AG10803 (cell line): ENCODE measurements around the gene OVCH2.

ENCODE experiments used
- DNase-seq: peaks from one replicate; pipeline ENCODE4 v3.0.0; 2010; ENCODE audit warnings: low read depth
- H3K4me3 ChIP-seq: 2 replicates; pipeline ENCODE4 v1.5.1; 2011; ENCODE audit warnings: mild to moderate bottlenecking, low read length, control low read depth
- TF ChIP-seq, protein P1 (sequence below): conservative IDR thresholded peaks from 2 replicates; pipeline ENCODE4 v1.5.1; 2011; ENCODE audit warnings: mild to moderate bottlenecking, low read length, control low read depth, inconsistent platforms

OVCH2 gene

DNA sequence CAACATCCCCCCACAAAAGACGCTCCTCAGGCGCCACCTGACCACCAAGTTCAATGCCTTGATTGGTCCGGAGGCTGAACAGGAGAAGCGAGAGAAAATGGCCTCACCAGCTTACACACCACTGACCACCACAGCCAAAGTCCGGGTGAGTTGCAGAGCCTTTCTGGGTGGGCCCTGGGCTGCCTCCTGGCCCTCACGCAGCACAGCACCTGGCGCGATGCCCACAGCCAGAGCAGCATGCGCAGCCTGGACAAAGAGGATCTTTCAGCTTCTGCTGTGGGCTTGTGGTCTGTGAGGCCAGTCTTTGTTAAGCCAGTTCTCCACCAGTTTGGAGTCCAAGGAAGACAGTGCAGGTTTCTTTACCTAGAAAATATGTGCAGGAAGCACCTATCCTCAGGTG is 54.6 kb downstream of the OVCH2 start:
- TF ChIP-seq, protein P1, sequence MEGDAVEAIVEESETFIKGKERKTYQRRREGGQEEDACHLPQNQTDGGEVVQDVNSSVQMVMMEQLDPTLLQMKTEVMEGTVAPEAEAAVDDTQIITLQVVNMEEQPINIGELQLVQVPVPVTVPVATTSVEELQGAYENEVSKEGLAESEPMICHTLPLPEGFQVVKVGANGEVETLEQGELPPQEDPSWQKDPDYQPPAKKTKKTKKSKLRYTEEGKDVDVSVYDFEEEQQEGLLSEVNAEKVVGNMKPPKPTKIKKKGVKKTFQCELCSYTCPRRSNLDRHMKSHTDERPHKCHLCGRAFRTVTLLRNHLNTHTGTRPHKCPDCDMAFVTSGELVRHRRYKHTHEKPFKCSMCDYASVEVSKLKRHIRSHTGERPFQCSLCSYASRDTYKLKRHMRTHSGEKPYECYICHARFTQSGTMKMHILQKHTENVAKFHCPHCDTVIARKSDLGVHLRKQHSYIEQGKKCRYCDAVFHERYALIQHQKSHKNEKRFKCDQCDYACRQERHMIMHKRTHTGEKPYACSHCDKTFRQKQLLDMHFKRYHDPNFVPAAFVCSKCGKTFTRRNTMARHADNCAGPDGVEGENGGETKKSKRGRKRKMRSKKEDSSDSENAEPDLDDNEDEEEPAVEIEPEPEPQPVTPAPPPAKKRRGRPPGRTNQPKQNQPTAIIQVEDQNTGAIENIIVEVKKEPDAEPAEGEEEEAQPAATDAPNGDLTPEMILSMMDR = no peak
- no peak overlapping the region for H3K4me3 ChIP-seq
- no peak for DNase-seq

DNA sequence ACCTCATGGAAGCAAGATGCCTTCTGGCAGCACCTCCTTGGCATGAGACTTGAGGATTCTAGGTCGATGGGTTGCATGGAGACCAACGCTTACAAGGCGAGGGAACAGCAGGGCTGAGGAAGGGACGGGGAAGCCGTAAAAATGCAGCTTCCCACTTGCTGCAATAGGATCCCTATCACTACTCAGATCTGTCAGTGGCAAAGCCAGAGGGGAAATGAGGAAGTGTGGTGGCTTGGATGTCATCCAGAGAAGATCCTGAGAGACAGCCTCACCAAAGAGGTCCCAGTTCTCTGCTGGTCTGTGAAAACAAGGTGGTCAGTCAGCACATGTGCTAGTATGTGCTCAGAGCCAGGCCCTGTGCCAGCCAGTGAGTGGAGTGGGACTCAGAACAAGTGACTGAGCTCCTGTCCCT is 55.1 kb downstream of the OVCH2 start:
- TF ChIP-seq, protein P1 = no peak
- peak; percentile 36 for DNase-seq
- no peak overlapping the region for H3K4me3 ChIP-seq

DNA sequence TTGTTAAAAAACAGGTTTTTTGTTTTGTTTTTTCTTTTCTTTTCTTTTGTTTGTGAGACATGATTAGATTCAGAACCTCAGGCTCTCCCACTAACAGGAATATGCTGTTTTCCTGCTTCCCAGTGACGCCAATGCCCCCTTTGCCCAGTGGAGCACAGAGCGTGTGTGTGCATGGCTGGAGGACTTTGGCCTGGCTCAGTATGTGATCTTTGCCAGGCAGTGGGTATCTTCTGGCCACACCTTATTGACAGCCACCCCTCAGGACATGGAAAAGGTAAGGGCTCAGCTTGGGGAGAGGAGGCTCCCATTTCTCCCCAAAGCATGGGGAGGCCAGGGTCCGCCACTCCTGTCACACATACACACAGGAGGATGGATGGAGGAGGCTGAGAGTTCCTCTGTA is 58.0 kb downstream of the OVCH2 start:
- H3K4me3 ChIP-seq = no peak overlapping the region
- no peak for DNase-seq
- TF ChIP-seq, protein P1 = no peak

DNA sequence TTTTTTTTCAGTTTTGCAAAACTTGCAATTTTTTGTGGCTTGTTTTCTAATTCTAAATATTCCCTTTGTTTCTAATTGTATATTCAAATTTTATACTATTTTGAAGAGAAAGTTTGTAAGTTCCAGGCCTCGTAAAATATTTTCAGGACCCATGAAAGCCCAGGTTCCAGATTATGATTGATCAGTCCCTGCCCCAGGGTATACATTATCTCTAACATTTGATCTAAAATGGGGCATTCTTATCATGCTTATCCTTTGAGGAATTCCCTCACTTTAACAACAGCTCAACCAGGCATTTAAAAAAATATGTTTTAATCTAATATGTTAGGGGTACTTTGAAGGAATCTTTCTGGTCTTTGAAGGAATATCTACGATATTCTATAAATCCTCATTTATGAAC is 59.4 kb downstream of the OVCH2 start:
- TF ChIP-seq, protein P1 = no peak

DNA sequence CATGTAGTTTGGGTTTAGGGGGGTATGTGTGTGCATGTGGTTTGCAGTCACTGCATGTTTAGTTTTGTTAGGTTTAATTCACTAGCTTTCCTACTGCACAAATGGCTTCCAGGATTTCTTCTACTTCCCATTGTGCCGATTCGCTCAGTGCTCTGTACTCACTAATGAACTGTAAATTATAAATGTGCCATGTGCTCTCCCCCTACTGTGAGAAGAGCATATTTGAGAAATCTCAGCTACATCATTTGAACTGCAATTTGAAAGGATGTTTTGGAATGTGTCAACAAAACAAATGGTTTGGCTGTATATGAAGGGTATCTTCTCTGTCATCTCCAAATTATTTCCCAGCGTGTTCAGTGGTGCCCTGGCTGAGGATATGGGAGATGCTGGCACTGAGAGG is 61.1 kb downstream of the OVCH2 start:
- peak; percentile 7 for DNase-seq
- H3K4me3 ChIP-seq = no peak overlapping the region
- TF ChIP-seq, protein P1 = no peak

More for the DNA sequence above, 59.4 kb downstream of the OVCH2 start:
- DNase-seq = no peak
- no peak overlapping the region for H3K4me3 ChIP-seq

DNA sequence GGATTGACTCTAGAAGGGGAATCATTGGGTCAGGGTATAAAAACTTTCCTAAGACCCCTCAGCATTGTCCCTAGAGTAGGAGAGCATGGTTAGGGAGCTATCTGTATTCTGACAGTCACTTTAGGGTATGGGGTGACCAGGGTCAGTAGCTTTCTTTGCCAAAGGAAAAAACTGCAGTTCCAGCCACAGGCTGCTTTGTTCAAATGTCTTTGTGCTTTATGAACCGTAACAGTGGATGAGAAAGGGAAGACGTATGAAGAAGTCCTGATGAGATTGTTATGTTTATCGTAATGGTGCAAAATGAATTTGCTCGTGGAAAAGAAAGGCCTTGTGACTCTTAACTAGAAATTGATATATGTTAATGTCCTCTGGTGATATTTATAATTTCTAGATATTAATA is 63.0 kb downstream of the OVCH2 start:
- no peak for DNase-seq
- no peak overlapping the region for H3K4me3 ChIP-seq
- TF ChIP-seq, protein P1 = no peak

DNA sequence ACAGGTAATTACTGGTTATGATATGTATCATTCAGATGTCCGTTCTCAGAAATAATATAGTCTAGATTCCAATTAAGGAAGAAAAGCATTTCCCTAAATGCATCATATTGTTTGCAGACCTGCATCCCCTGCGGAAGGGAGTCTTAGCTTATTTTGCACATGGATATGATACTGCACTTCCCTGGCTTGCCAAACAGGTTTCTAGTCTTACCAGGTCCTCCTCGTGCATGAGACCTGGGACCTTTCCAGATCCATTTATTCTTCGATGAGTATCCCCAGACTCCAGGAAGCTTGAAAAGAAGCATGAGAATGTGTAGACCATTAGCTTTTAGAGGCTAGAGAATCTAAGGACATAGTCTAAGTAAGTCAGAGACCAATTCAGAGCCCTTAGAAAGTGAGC is 63.5 kb downstream of the OVCH2 start:
- TF ChIP-seq, protein P1 = no peak
- no peak for DNase-seq

More for the DNA sequence above, 63.5 kb downstream of the OVCH2 start:
- no peak overlapping the region for H3K4me3 ChIP-seq
